GM19455 (cell line): ENCODE measurements around the gene CACNG7.
"Not testable (repeated sequence)": the region's sequence is repeated elsewhere in the genome, so short reads cannot be mapped to it uniquely, and the experiment has no call there.

Source experiments
- ATAC-seq: cut with Tn5 transposase; IDR thresholded peaks from one replicate; pipeline ENCODE4 v1.9.1; 2021; ENCODE audit not compliant: unreplicated experiment

The CACNG7 gene, protein sequence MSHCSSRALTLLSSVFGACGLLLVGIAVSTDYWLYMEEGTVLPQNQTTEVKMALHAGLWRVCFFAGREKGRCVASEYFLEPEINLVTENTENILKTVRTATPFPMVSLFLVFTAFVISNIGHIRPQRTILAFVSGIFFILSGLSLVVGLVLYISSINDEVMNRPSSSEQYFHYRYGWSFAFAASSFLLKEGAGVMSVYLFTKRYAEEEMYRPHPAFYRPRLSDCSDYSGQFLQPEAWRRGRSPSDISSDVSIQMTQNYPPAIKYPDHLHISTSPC

GRCh38 chr19:53908935-53909415 is at the start of gene CACNG7:
TSS of gene CACNG7 (plus strand) at chr19:53909278. CDS start at chr19:53912832, 3,554 bp downstream.
- no peak for ATAC-seq

GRCh38 chr19:53864308-53864836 is 44.7 kb upstream of the CACNG7 start:
- no peak for ATAC-seq

- no peak for ATAC-seq
Observed at GRCh38 chr19:53865523-53865917, 43.6 kb upstream of the CACNG7 start.

DNA sequence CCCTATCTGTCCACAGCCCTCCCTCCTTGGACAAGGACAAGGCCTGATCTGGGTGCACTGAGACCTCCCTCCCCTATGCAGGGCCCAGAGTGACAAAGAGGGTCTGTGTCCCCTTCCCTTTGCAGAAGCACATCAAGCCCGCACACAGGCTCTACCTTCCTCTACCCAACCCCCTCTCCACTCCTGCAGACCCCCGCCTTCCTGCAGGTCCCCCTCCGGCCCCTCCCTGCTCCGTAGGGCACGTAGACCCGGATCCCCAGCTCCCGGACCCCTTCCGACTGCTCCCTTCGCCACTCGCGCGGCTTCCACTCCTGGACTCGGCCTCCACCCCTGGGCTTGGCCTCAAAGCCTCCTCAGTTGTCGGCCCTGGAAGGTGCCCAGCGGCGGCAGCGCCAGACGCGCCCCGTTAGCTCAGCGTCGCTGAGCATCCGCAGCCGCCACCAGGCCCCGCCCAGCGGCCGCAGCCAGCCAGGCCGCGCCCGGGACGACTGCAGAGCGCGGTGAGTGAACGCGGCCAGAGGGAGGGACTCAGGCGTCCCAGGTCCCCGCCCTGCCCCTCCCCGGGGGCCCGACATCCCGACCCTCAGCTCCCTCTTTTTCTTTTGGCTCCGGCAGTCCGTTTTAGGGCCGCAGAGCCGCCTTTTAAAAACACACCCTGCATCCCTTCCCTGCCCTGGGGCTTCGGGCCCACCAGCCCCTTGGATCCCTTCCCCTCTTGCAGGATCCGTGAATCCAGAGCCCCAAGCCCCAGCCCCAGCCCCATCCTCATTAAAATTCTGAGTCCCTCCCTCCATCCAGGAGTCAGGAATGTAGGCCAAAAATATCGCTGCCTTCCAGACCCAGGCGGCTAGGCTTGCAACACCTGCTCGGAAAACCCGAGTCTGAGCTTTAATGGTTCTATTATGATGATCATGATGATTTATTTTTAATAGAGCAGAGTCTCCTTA is 42.9 kb upstream of the CACNG7 start:
- no peak for ATAC-seq

GRCh38 chr19:53866865-53867224 is 42.2 kb upstream of the CACNG7 start:
- no peak for ATAC-seq

DNA sequence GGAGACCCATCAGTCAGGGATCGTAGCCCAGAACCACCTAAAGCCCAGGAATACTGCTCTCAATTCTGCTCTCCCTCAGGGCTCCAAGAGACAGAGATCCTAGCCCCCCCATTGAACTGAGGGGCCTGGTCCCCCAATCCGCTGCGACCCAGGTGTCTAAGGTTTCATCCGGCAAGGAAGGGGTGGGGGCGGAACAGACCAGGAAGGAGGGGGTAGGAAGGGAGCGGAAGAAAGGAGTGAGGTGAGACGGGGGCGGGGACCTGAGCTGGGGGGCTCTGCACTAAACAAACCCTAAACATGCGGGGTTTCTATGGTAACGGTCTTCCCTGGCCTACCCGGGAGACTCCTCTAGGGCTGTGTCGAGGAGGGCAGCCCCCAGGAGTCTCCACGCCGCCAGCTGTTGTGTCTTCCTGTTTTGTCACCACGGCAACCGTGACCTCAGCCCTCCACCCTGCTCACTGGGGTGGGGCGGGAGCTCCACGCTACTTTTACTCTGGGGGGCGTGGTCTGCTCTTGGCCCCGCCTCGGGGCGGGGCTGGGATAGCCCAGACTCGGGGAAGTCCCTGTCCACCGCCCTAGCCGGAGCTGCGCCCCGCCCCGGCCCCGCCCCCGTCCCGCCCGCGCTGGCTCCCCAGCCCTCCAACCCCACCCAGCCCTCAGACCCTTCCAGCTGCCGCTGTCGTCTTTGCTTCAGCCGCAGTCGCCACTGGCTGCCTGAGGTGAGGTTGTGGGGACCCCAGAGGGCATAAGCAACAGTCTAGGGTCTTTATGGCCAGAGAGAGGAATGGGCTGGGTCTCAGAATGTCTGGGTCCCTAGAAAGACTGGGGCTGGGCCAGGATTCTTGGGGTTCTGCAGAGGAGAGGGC is 41.6 kb upstream of the CACNG7 start, which contains the start of gene MYADM:
Gene MYADM (plus strand): TSS at position 659 of the 866 bp plus-strand sequence. CDS start 5,647 bp downstream, outside the sequence.
- peak; percentile 63 for ATAC-seq

DNA sequence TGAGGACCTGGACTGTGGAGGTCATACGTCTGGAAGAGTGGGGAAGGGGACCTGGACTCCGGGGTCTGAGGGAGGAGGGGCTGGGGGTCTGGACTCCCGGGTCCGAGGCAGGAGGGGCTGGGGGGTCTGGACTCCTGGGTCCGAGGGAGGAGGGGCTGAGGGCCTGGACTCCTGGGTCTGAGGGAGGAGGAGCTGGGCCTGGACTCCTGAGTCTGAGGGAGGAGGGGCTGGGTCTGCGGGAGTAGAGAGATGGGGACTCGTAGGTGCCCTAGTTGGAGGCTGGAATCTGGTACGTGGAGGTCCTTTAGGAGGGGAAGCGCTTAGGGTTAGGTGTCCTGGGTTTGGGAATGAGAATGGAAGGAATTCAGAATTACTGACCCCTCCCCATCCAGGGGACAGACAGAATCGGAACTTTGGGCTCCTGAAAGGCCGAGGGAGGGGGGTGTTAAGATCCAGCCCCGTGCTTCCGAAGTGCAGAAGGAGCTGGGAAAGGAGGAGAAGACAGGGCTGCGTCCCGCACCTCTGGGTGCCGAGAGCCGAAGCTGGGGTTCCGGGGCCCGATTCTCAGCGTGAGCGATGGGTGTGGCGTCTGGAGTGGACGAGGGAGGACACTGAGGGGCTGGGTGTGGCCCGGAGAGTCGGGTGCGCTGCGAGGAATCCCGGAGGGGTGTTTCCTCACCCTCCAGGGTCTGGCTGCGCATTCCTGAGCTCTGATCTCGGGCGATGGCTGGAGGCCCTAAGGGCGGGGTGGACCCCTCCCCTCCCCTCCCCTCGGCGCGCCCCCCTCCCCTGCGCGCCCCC is 40.8 kb upstream of the CACNG7 start:
- no peak for ATAC-seq

- ATAC-seq: no peak
Observed at GRCh38 chr19:53868892-53869804, 39.9 kb upstream of the CACNG7 start.

DNA sequence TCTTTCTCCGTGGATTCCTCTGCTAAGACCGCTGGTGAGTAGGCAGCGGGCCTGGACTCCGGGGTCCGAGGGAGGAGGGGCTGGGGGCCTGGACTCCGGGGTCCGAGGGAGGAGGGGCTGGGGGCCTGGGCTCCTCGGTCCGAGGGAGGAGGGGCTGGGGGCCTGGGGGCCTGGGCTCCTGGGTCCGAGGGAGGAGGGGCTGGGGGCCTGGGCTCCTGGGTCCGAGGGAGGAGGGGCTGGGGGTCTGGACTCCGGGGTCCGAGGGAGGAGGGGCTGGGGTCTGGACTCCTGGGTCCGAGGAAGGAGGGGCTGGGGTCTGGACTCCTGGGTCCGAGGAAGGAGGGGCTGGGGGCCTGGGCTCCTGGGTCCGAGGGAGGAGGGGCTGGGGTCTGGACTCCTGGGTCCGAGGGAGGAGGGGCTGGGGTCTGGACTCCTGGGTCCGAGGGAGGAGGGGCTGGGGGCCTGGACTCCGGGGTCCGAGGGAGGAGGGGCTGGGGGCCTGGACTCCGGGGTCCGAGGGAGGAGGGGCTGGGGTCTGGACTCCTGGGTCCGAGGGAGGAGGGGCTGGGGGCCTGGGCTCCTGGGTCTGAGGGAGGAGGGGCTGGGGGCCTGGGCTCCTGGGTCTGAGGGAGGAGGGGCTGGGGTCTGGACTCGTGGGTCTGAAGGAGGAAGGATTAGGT is 39.1 kb upstream of the CACNG7 start:
- ATAC-seq: not testable (repeated sequence)

GRCh38 chr19:53870485-53870844 is 38.6 kb upstream of the CACNG7 start:
- no peak for ATAC-seq

- ATAC-seq: no peak
Observed at GRCh38 chr19:53871454-53871853, 37.6 kb upstream of the CACNG7 start.

DNA sequence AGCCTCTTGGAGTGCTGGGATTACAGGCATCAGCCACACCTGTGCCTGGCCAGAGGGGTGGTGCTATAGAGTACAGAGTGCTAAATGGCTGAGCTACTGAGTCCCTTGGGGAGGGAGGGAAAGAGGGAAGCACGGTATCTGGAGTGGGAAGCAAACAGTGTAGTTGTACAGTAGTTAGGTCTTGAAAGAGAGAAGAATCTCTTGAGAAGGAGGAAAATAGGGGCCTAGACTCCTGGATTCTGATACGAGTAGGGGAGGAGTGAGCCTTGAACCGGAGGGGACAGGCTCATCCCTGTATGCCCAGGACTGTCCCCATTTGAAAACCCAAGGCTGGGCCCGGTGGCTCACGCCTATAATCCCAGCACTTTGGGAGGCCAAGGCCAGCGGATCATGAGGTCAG is 36.3 kb upstream of the CACNG7 start:
- ATAC-seq: no peak

DNA sequence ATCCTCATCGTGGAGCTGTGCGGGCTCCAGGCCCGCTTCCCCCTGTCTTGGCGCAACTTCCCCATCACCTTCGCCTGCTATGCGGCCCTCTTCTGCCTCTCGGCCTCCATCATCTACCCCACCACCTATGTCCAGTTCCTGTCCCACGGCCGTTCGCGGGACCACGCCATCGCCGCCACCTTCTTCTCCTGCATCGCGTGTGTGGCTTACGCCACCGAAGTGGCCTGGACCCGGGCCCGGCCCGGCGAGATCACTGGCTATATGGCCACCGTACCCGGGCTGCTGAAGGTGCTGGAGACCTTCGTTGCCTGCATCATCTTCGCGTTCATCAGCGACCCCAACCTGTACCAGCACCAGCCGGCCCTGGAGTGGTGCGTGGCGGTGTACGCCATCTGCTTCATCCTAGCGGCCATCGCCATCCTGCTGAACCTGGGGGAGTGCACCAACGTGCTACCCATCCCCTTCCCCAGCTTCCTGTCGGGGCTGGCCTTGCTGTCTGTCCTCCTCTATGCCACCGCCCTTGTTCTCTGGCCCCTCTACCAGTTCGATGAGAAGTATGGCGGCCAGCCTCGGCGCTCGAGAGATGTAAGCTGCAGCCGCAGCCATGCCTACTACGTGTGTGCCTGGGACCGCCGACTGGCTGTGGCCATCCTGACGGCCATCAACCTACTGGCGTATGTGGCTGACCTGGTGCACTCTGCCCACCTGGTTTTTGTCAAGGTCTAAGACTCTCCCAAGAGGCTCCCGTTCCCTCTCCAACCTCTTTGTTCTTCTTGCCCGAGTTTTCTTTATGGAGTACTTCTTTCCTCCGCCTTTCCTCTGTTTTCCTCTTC is 35.1 kb upstream of the CACNG7 start:
- ATAC-seq: no peak

DNA sequence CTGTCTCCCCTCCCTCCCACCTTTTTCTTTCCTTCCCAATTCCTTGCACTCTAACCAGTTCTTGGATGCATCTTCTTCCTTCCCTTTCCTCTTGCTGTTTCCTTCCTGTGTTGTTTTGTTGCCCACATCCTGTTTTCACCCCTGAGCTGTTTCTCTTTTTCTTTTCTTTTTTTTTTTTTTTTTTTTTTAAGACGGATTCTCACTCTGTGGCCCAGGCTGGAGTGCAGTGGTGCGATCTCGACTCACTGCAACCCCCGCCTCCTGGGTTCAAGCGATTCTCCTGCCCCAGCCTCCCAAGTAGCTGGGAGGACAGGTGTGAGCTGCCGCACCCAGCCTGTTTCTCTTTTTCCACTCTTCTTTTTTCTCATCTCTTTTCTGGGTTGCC is 34.5 kb upstream of the CACNG7 start:
- no peak for ATAC-seq

- no peak for ATAC-seq
Observed at GRCh38 chr19:53875602-53876325, 33.3 kb upstream of the CACNG7 start.

- ATAC-seq: no peak
Observed at GRCh38 chr19:53876651-53877224, 32.3 kb upstream of the CACNG7 start.
